ENCODE results near the gene OSBPL7.
A peak's percentile ranks its signal among the peaks of the same experiment; 100 is the strongest.

The OSBPL7 gene

DNA sequence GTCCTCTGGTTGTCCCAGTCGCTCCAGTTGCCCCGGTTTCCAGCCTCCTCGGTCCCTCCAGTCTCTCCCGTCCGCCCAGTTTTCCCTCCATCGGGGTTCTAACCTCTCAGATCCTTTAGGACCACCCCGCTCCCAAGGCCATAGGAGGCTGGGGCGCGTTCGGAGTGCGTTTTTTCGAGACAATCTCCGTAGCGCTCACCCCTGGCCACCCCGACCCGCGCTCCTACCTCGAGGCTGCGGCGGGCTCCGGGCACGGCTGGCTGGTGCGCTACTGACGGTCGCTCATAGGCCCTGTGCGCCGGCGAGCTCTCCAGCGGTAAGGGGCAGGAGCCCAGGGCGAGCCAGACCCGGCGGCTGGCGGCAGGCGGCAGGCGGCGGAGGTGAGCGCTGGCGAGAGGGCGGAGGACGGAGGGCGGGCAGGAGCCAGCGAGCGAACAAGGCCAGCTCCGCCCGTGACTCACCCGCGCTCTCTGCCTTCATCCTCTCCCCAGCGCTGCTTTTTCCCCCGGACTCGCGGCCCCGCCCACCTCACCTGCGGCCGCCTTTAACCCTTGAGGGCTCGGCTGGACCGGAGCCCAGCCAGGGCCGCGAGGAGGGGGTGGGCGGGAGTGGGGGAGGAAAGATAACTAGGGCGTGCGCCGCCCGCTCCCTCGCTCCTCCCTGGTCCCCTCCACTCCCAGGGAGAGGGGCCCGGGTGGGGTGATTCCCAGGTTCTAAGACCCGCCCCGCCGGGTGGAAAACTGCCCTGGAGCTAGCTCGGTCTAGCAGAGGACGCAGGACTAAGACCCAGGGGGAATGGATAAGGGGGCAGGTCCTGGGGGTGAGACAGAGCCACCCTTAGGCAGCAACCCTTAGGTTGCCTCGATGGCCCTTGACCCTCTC, 29.3 kb upstream of the OSBPL7 start, which contains the start of gene SP6:
SP6 (minus strand) TSS at position 472 of the 882 bp plus-strand sequence. CDS start 2,734 bp downstream, outside the sequence.
- no peak within 1 kb of the TSS for H3K4me2 ChIP-seq (ENCODE audit: low read length)
- H3K4me3 ChIP-seq (ENCODE audit: low read length): no peak within 1 kb of the TSS
- H3K27me3 ChIP-seq (ENCODE audit: control insufficient read depth, low read length): peaks cover 74% of the 10 kb centered on the region
- no peaks in the 10 kb centered on the region for H3K9me2 ChIP-seq (replicated peaks; ENCODE audit: control insufficient read depth, low read length)
- H4K20me1 ChIP-seq (ENCODE audit: control insufficient read depth, insufficient read depth, low read depth, low read length): no peaks in the 10 kb centered on the region
- no peaks in the 10 kb centered on the region for H3K9me3 ChIP-seq (ENCODE audit: control insufficient read depth, insufficient read depth, low read length)
- H3K27ac ChIP-seq (ENCODE audit: low read depth, low read length): no peak within 1 kb of the TSS
- TF ChIP-seq, protein P1, sequence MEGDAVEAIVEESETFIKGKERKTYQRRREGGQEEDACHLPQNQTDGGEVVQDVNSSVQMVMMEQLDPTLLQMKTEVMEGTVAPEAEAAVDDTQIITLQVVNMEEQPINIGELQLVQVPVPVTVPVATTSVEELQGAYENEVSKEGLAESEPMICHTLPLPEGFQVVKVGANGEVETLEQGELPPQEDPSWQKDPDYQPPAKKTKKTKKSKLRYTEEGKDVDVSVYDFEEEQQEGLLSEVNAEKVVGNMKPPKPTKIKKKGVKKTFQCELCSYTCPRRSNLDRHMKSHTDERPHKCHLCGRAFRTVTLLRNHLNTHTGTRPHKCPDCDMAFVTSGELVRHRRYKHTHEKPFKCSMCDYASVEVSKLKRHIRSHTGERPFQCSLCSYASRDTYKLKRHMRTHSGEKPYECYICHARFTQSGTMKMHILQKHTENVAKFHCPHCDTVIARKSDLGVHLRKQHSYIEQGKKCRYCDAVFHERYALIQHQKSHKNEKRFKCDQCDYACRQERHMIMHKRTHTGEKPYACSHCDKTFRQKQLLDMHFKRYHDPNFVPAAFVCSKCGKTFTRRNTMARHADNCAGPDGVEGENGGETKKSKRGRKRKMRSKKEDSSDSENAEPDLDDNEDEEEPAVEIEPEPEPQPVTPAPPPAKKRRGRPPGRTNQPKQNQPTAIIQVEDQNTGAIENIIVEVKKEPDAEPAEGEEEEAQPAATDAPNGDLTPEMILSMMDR (IDR thresholded peaks at IDR 0.05; ENCODE audit: low read depth, low read length, poor library complexity, severe bottlenecking): no peak
- TF ChIP-seq EZH2phosphoT487 (IDR thresholded peaks at IDR 0.05; ENCODE audit: borderline replicate concordance, low read length): peak; percentile 80; the same call in 1 of the 2 replicates
- no peaks in the 10 kb centered on the region for H3K36me3 ChIP-seq (ENCODE audit: control insufficient read depth, low read length)
- no peaks in the 10 kb centered on the region for H3K4me1 ChIP-seq (ENCODE audit: control insufficient read depth, low read length)
- no peaks in the 10 kb centered on the region for H3K79me2 ChIP-seq (ENCODE audit: control insufficient read depth, low read length)
- no peaks in the 10 kb centered on the region for H3F3A ChIP-seq (ENCODE audit: control insufficient read depth, insufficient read depth)

DNA sequence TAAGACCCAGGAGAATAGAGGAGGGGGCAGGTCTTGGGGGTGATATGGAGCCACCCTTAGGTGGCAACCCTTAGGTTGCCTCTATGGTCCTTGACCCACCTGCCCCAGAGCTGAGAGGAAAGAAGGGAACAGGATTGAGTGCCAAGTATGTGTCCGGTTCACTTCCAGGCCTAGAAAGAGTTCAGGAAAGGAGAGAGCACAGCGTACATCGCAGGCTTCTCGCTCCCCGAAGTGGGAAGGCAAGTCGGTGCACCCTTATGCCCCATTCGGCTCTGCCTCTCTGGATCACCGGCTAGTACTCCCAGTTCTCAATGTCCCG, 28.7 kb upstream of the OSBPL7 start:
- no peaks in the 10 kb centered on the region for H3F3A ChIP-seq (ENCODE audit: control insufficient read depth, insufficient read depth)
- H3K4me1 ChIP-seq (ENCODE audit: control insufficient read depth, low read length): no peaks in the 10 kb centered on the region
- H3K4me3 ChIP-seq (ENCODE audit: low read length): no peak overlapping the region
- no peak overlapping the region for H3K4me2 ChIP-seq (ENCODE audit: low read length)
- no peaks in the 10 kb centered on the region for H3K9me3 ChIP-seq (ENCODE audit: control insufficient read depth, insufficient read depth, low read length)
- no peak for TF ChIP-seq EZH2phosphoT487 (IDR thresholded peaks at IDR 0.05; ENCODE audit: borderline replicate concordance, low read length)
- TF ChIP-seq, protein P1 (IDR thresholded peaks at IDR 0.05; ENCODE audit: low read depth, low read length, poor library complexity, severe bottlenecking): no peak
- H3K79me2 ChIP-seq (ENCODE audit: control insufficient read depth, low read length): no peaks in the 10 kb centered on the region
- no peaks in the 10 kb centered on the region for H3K36me3 ChIP-seq (ENCODE audit: control insufficient read depth, low read length)
- H3K9me2 ChIP-seq (replicated peaks; ENCODE audit: control insufficient read depth, low read length): no peaks in the 10 kb centered on the region
- H3K27ac ChIP-seq (ENCODE audit: low read depth, low read length): no peak overlapping the region
- H4K20me1 ChIP-seq (ENCODE audit: control insufficient read depth, insufficient read depth, low read depth, low read length): no peaks in the 10 kb centered on the region
- H3K27me3 ChIP-seq (ENCODE audit: control insufficient read depth, low read length): peaks cover 70% of the 10 kb centered on the region

DNA sequence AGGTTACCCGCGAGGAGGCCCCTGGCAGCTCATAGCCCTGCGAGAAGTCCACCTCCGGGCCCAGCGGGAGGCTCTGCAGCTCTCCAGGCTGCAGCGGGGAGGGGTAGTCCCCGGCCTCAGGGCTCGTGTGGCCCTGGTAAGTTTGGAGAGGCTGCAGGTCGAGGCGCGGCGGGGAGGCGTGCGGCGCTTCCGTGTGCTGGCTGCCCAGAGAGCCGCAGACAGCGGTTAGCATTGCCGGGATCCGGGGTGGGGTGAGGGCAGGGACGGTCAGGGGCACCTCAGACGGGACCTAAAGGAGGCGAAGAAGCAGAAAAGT, 26.6 kb upstream of the OSBPL7 start:
- peaks cover 53% of the 10 kb centered on the region for H3K27me3 ChIP-seq (ENCODE audit: control insufficient read depth, low read length)
- no peak overlapping the region for H3K4me2 ChIP-seq (ENCODE audit: low read length)
- H3K79me2 ChIP-seq (ENCODE audit: control insufficient read depth, low read length): no peaks in the 10 kb centered on the region
- peaks cover 2% of the 10 kb centered on the region; the same call in 1 of the 2 replicates for H3K4me1 ChIP-seq (ENCODE audit: control insufficient read depth, low read length)
- H3K27ac ChIP-seq (ENCODE audit: low read depth, low read length): no peak overlapping the region
- no peaks in the 10 kb centered on the region for H3K36me3 ChIP-seq (ENCODE audit: control insufficient read depth, low read length)
- no peaks in the 10 kb centered on the region for H4K20me1 ChIP-seq (ENCODE audit: control insufficient read depth, insufficient read depth, low read depth, low read length)
- H3K9me3 ChIP-seq (ENCODE audit: control insufficient read depth, insufficient read depth, low read length): no peaks in the 10 kb centered on the region
- H3F3A ChIP-seq (ENCODE audit: control insufficient read depth, insufficient read depth): no peaks in the 10 kb centered on the region
- no peaks in the 10 kb centered on the region for H3K9me2 ChIP-seq (replicated peaks; ENCODE audit: control insufficient read depth, low read length)
- H3K4me3 ChIP-seq (ENCODE audit: low read length): no peak overlapping the region
- TF ChIP-seq, protein P1 (IDR thresholded peaks at IDR 0.05; ENCODE audit: low read depth, low read length, poor library complexity, severe bottlenecking): no peak
- TF ChIP-seq EZH2phosphoT487 (IDR thresholded peaks at IDR 0.05; ENCODE audit: borderline replicate concordance, low read length): no peak

Data from DOHH2 (cell line).